Keratinocyte (primary cell): ENCODE results near the gene COX6B1. TPM values are rescaled to one million over a fixed set of nuclear protein-coding genes. Genes with fewer than 3 reads are reported as not detected.

Experiments used
- DNase-seq: peaks from one replicate; pipeline ENCODE4 v3.0.0-alpha.2; 2011; ENCODE audit warnings: low read depth, missing footprints, low spot score
- FAIRE-seq: peaks from 2 replicates; lab custom pipeline; 2011; peaks lifted over from hg19 to GRCh38; lab: Jason Lieb, UNC
- H2AFZ ChIP-seq: 2 replicates; pipeline ENCODE4 v1.6.0; 2012; ENCODE audit warnings: low read length, control low read depth, inconsistent platforms; ENCODE audit not compliant: control insufficient read depth
- H3K27ac ChIP-seq: 2 replicates; pipeline ENCODE4 v1.5.1; 2011; ENCODE audit warnings: low read length; ENCODE audit not compliant: control insufficient read depth, insufficient read depth
- H3K27me3 ChIP-seq: 3 replicates; pipeline ENCODE4 v1.6.0; 2011; ENCODE audit warnings: low read length; ENCODE audit not compliant: control insufficient read depth, insufficient read depth; ENCODE audit errors: extremely low read depth
- H3K36me3 ChIP-seq, 2 experiments: 2 replicates in 1 of 2; 3 replicates in 1 of 2; pipeline ENCODE4 v1.5.1; 2011; ENCODE audit warnings: low read length in 2 of 2, mild to moderate bottlenecking in 1 of 2; ENCODE audit not compliant: control insufficient read depth in 2 of 2, insufficient read depth in 2 of 2; ENCODE audit errors: extremely low read depth in 1 of 2
- H3K4me1 ChIP-seq: 3 replicates; pipeline ENCODE4 v1.5.1; 2011; ENCODE audit warnings: low read length; ENCODE audit not compliant: control insufficient read depth, insufficient read depth; ENCODE audit errors: extremely low read depth
- H3K4me2 ChIP-seq: 3 replicates; pipeline ENCODE4 v1.6.0; 2011; ENCODE audit warnings: low read depth, low read length; ENCODE audit not compliant: control insufficient read depth, insufficient read depth; ENCODE audit errors: extremely low read depth
- H3K4me3 ChIP-seq, 3 experiments: fragments of 200-600 bp in 1 of 3; sonication (generic) in 1 of 3; 2 replicates in 2 of 3; 3 replicates in 1 of 3; pipeline ENCODE4 v1.5.1; 2011 to 2016; ENCODE audit warnings: low read length in 3 of 3, mild to moderate bottlenecking in 3 of 3, control low read depth in 2 of 3, inconsistent platforms in 1 of 3, low read depth in 1 of 3, mixed read lengths in 1 of 3, mixed run types in 1 of 3, moderate library complexity in 1 of 3; ENCODE audit not compliant: control insufficient read depth in 2 of 3, insufficient read depth in 2 of 3; ENCODE audit errors: extremely low read depth in 1 of 3
- H3K79me2 ChIP-seq: 2 replicates; pipeline ENCODE4 v1.6.0; 2012; ENCODE audit warnings: low read length; ENCODE audit not compliant: control insufficient read depth, insufficient read depth
- H3K9ac ChIP-seq: 3 replicates; pipeline ENCODE4 v1.6.0; 2011; ENCODE audit warnings: low read length; ENCODE audit not compliant: control insufficient read depth, insufficient read depth; ENCODE audit errors: extremely low read depth
- H3K9me1 ChIP-seq: 3 replicates; pipeline ENCODE4 v1.6.0; 2011; ENCODE audit warnings: low read length; ENCODE audit not compliant: control insufficient read depth, insufficient read depth; ENCODE audit errors: extremely low read depth
- H3K9me3 ChIP-seq: 2 replicates; pipeline ENCODE4 v1.5.1; 2012; ENCODE audit warnings: low read depth, low read length; ENCODE audit not compliant: control insufficient read depth
- H4K20me1 ChIP-seq: 3 replicates; pipeline ENCODE4 v1.6.0; 2011; ENCODE audit warnings: low read length; ENCODE audit not compliant: control insufficient read depth, insufficient read depth; ENCODE audit errors: extremely low read depth
- CTCF ChIP-seq, 3 experiments: IDR thresholded peaks in 1 of 3; conservative IDR thresholded peaks in 1 of 3; optimal IDR thresholded peaks in 1 of 3; 2 replicates in 2 of 3; 3 replicates in 1 of 3; pipeline versions ENCODE3 to v1.5.1; 2011; ENCODE audit warnings: low read length in 3 of 3, mild to moderate bottlenecking in 3 of 3, moderate library complexity in 2 of 3, control low read depth in 1 of 3, inconsistent platforms in 1 of 3; ENCODE audit not compliant: insufficient read depth in 2 of 3; ENCODE audit errors: extremely low read depth in 1 of 3
- EZH2 ChIP-seq: IDR thresholded peaks from one replicate; pipeline ENCODE4 v1.6.1; 2012; ENCODE audit warnings: inconsistent platforms, mild to moderate bottlenecking, low read length, moderate library complexity
- dilution Hi-C: fragments of 300-500 bp; cut with MboI; formaldehyde crosslinking; loops from one replicate; pipeline ENCODE4 v1.7.0; 2020; ENCODE audit warnings: low sequenced_read_pairs; ENCODE audit not compliant: extremely low pct_ligation_motif_present
- polyA plus RNA-seq, 5 experiments: library from polyadenylated mRNA; depleted of rRNA in 3 of 5; stranded (reverse) in 3 of 5; stranded (forward) in 1 of 5; unstranded in 1 of 5; fragments of >200 nt; gene quantifications; 1 replicate in 1 of 5; 2 replicates in 3 of 5; 3 replicates in 1 of 5; pipeline versions ENCODE4 v1.2.1 to v1.2.3, GENCODE V29; 2011 to 2012; ENCODE audit warnings: missing spikeins in 2 of 5, low read depth in 1 of 5, low replicate concordance in 1 of 5

Gene COX6B1
- polyA plus RNA-seq, 1 donor (not counting 4 experiments of a cell fraction or from before 2014, with no cell fraction given): 509 TPM

GRCh38 chr19:35695895-35696422 lies 47.8 kb downstream of the COX6B1 start:
- H3K9me1 ChIP-seq: no peaks in the 10 kb centered on the region
- TF ChIP-seq CTCF (optimal IDR thresholded peaks at IDR 0.05 in 1 of 3, IDR thresholded peaks at IDR 0.05 in 1 of 3, conservative IDR thresholded peaks at IDR 0.05 in 1 of 3; ENCODE audit: extremely low read depth in 1 of 3, insufficient read depth in 2 of 3, low read length in 3 of 3) (no peak), EZH2 (no peak)
- H3K9ac ChIP-seq: no peak overlapping the region
- no peak overlapping the region for H3K4me2 ChIP-seq
- FAIRE-seq (no peak), DNase-seq (no peak)
- H3K4me1 ChIP-seq: no peaks in the 10 kb centered on the region
- no peaks in the 10 kb centered on the region for H3K79me2 ChIP-seq
- no peaks in the 10 kb centered on the region for H3K27me3 ChIP-seq
- H3K36me3 ChIP-seq: no peaks in the 10 kb centered on the region
- no peaks in the 10 kb centered on the region for H3K9me3 ChIP-seq
- no peak overlapping the region for H3K4me3 ChIP-seq
- dilution Hi-C loops: no loop called here
- H4K20me1 ChIP-seq: no peaks in the 10 kb centered on the region
- no peak overlapping the region for H2AFZ ChIP-seq
- no peak overlapping the region for H3K27ac ChIP-seq

- FAIRE-seq (no peak), DNase-seq (no peak)
- dilution Hi-C loops: no loop called here
- Histone ChIP-seq H3K4me2 (no peak overlapping the region), H3K4me3 (no peak overlapping the region), H3K27me3 (no peaks in the 10 kb centered on the region), H3K4me1 (no peaks in the 10 kb centered on the region), H4K20me1 (no peaks in the 10 kb centered on the region), H3K36me3 (no peaks in the 10 kb centered on the region), H2AFZ (no peak overlapping the region), H3K79me2 (no peaks in the 10 kb centered on the region), H3K27ac (no peak overlapping the region), H3K9ac (no peak overlapping the region), H3K9me3 (no peaks in the 10 kb centered on the region), H3K9me1 (no peaks in the 10 kb centered on the region)
- TF ChIP-seq EZH2 (no peak), CTCF (optimal IDR thresholded peaks at IDR 0.05 in 1 of 3, IDR thresholded peaks at IDR 0.05 in 1 of 3, conservative IDR thresholded peaks at IDR 0.05 in 1 of 3; ENCODE audit: extremely low read depth in 1 of 3, insufficient read depth in 2 of 3, low read length in 3 of 3) (no peak)
Measured at GRCh38 chr19:35696835-35697234, 48.7 kb downstream of the COX6B1 start.
